Sciatic nerve (tissue), 2 donors: ENCODE measurements around the gene ABI3. TPM values are rescaled to one million over a fixed set of nuclear protein-coding genes. Genes with fewer than 3 reads are reported as not detected.
A peak's percentile ranks its signal among the peaks of the same experiment; 100 is the strongest.
"Not testable (repeated sequence)": the region's sequence is repeated elsewhere in the genome, so short reads cannot be mapped to it uniquely, and the experiment has no call there.

ENCODE experiments used
- ATAC-seq: fragments of 200-7000 bp; cut with Tn5 transposase; one replicate; pipeline ENCODE4 v1.9.1; 2020; ENCODE audit warnings: mild to moderate bottlenecking, moderate library complexity
- DNase-seq: peaks from one replicate; pipeline ENCODE4 v3.0.0-alpha.2; 2020; ENCODE audit warnings: low spot score
- intact Hi-C: fragments of 100-400 bp; cut with DNase I; formaldehyde crosslinking; loops from one replicate; pipeline ENCODE4 v1.14.2; 2022
- total RNA-seq: library from RNA; stranded (reverse); fragmentation: NEBNext Ultra II Directional; extraction: Animal tissue kit (Norgen Biotek cat#: 25700); gene quantifications from one replicate; pipeline ENCODE4 v1.2.1, GENCODE V29; 2021
- donor health status: DM: no; HTN: no; CAD: no.
- donor health status: DM: no; HTN: no; CAD: no.

The ABI3 gene, protein sequence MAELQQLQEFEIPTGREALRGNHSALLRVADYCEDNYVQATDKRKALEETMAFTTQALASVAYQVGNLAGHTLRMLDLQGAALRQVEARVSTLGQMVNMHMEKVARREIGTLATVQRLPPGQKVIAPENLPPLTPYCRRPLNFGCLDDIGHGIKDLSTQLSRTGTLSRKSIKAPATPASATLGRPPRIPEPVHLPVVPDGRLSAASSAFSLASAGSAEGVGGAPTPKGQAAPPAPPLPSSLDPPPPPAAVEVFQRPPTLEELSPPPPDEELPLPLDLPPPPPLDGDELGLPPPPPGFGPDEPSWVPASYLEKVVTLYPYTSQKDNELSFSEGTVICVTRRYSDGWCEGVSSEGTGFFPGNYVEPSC
- total RNA-seq = 8.5 TPM

DNA sequence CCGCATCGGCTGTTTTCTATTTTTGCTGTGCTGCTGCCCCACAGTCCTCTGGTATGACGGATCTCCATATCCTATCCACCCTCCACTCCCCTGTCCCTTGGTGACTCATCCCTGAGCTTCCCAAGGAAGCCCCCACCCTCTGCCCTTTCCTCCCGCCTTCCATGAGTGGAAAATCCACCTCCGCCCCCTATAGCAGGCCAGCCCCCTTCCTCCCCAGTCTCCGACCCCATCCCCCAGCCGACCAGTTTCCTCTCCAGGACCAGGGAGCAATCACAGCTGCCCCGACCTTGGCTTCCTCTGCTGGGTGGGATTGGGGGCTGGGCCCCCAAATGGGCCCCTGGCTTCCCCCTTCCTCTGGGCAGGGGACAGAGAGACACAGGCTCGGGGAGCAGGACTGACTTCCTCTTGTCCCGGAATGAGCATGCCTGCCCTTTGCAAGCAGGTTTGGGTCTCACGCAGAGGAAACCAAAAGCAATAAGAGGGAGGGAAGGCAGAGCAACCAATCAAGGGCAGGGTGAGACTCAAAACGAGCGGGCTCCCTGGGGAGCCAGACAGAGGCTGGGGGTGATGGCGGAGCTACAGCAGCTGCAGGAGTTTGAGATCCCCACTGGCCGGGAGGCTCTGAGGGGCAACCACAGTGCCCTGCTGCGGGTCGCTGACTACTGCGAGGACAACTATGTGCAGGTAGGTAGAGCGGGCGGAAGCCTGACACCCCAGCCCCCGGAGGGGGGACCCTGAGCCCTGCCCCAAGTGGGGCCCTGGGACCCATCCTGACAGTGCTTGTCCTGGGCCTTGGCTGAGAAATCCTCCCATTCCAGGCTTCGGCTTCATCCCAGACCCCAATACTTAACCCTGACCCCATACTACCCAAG lies at the start of gene ABI3, which contains the start of gene GNGT2:
ABI3 (plus strand) TSS at position 550 of the 872 bp plus-strand sequence; CDS start at position 568, 18 bp downstream.
GNGT2 (minus strand) TSS at position 417 of the 872 bp plus-strand sequence. CDS start 3,152 bp downstream, outside the sequence.
- DNase-seq = no peak
- ATAC-seq = peak; percentile 78
- intact Hi-C loops = no loop called here

DNA sequence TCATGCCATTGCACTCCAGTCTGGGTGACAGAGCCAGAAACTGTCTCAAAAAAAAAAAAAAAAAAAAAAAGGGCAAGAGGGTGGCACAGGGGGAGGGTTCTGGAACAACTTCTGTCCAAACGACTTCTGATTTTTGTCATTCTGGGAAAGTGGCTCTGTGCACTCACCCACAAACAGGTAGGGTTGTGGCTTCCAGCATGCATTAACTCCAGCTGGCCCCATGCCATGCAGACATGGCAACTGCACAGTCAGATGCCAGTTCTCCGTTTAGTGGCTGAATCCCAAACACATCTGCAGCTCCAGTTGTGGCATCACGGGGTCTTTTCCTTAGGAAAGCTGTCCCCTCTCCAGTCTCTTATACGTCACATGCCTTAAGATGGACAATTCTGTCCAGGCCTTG lies 47.6 kb upstream of the ABI3 start:
- intact Hi-C loops = loop anchor here (10.0 kb wide), 1 partner anchor 822 kb away; no protein-coding TSS in a partner anchor

DNA sequence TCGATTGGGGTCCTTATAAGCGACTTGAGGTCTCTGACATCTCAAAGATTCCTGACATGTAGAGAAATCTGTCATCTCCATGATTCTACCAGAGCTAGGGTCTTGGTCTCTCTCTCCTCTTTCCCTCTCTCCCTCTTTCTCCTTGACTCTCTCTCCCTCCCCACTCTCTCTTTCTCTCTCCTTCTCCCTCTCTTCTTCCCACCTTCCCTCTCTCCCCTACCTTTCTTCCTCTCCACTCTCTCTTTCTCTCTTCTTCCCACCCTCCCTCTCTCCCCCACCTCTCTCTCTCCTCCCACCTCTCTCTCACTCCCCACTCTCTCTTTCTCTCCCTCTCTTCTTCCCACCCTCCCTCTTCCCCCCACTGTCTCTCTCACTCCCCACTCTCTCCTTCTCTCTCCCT lies 45.4 kb upstream of the ABI3 start:
- intact Hi-C loops = loop anchor here (10.0 kb wide), 1 partner anchor 820 kb away; no protein-coding TSS in a partner anchor
- no peak for DNase-seq
- no peak for ATAC-seq

More for the DNA sequence above, 47.6 kb upstream of the ABI3 start:
- ATAC-seq = no peak
- DNase-seq = no peak

DNA sequence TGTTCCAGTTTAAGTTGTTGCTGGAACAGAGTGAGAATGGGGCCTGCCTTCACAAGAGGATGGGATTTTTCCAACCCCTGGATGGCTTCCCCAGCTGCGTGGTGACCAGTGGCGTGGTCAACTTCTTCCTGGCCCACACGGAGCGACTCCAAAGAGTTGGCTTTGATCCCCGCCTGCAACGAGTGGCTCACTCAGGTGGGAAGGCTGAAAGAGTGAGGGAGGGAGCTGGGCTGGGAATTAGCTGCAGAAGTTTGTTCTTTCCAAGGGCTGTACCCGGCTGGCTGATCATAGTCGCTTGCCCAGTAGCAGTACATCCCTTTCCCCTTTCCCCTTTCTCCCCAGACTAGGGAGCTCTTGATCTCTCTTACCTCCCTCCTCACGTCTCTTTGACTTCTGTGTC lies 41.8 kb upstream of the ABI3 start:
- intact Hi-C loops = loop anchor here (10.0 kb wide), 1 partner anchor 816 kb away; no protein-coding TSS in a partner anchor
- DNase-seq (no peak), ATAC-seq (no peak)

DNA sequence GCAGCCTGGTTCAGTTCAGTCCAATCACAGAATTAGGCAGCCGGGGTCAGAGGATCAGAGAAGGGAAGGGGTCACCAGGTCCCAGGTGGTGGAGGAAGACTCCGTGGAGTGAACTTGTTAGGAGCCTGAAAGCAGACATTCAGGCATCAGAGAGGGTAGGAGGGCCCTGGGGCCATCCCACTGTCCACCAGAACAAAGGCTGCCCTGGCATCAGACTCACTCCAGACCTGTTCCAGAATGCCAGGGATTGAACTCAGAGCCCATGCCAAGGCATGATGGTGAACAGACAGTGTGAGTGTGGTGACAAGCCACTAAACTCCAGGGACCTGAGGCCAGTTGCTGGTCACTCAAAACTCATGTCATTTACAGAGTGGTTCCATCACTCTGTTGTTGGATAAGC lies 40.3 kb upstream of the ABI3 start:
- intact Hi-C loops = no loop called here

DNA sequence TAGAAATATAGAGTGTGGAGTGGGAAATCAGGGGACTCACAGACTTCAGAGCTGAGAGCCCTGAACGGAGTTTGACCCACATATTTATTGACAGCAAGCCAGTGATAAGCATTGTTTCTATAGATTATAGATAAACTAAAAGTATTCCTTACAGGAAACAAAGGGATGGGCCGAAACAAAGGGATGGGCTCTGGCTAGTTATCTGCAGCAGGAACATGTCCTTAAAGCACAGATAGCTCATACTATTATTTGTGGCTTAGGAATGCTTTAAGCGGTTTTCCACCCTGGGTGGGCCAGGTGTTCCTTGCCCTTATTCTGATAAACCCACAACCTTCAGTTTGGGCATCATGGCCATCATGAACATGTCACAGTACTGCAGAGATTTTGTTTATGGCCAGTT lies 39.8 kb upstream of the ABI3 start:
- ATAC-seq = not testable (repeated sequence)

More for the DNA sequence above, 40.3 kb upstream of the ABI3 start:
- ATAC-seq (no peak), DNase-seq (no peak)

DNA sequence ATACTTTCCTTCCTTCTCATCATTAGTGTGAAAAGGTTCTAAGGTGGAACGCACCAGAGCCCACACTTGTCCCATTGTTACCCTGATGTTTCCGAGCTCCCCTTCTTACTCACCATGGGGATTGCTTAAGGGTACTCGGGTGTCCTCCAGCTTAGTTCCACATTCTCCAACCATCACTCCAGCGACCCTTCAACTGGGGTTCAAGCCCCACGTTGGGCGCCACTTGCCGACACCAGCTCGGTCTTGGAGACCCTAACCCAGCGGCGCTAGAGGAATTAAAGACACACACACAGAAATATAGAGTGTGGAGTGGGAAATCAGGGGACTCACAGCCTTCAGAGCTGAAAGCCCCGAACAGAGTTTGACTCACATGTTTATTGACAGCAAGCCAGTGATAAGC lies 34.5 kb upstream of the ABI3 start:
- intact Hi-C loops, DNase-seq, ATAC-seq: not testable (repeated sequence)

More for the DNA sequence above, 39.8 kb upstream of the ABI3 start:
- DNase-seq, intact Hi-C loops: not testable (repeated sequence)

DNA sequence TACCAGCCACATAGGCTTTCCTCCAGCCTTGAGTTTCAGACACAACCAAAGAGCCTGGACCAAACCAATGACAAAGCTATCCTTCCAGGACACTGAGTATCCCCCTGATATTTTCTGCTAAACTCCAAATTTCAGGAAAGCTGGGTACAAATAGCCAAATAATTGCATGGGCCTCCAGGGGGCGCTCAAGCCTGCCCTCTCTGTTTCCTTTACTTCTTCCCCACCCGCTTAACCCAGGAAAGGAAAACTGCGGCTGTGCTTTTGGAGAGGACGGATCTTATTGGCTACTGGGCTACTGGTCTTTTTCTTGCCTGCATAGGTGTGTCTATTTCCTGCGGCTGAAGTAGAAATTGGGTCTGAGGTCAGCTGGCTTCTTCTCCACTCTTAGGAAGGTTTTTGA lies 30.2 kb upstream of the ABI3 start:
- ATAC-seq = peak; percentile 55
- intact Hi-C loops = no loop called here
- DNase-seq = peak; percentile 79

DNA sequence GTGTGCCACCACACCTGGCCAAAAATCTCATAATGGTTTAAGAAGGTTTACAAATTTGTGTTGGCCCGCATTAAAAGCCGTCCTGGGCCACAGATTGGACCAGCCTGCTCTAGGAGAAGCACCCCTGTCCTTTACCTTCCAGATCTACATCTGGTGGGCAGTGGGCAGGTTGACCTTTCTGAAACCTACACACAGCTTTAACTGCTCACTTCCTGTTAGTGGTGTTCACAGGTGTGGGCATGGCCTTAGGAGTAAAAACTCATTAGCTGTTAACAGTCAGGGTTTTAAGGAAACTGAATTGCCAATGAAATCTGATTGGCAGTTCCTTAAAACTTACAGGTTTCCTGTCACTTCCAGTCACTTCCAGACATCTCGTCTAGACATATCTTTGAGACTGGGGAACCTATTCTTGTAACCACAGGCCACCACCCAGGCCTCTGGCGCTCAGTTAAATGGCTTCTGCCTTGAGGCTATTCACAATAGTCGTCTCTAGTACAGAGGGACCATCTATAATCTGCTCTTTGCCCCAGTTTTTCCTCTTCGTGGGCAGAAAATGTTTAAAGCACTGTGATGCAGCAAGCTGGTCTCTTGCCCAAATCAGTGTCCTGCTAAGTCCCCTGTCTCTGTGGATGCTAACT lies 29.4 kb upstream of the ABI3 start:
- intact Hi-C loops = no loop called here
- DNase-seq = no peak
- ATAC-seq = no peak

DNA sequence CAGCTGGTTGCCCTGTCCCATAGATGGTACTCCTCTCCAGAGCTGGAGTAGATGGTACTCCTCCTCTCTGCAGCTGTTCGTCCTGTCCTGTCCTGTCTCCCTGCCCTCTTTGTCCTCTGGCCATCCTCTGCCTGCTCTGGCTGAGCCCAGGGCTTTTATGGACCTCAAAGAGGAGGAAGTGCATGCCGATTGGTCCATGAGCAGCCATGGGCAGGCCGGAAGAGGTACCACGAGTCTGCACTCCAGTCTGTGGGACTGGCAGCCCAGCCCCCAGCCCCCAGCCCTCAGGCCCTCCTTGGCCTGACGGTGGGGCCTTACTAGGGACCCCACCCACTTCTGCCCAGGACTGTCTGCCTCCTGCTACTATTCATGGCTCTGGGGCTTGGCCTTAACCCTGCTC lies 27.2 kb upstream of the ABI3 start:
- ATAC-seq (no peak), DNase-seq (no peak)
- intact Hi-C loops = no loop called here

DNA sequence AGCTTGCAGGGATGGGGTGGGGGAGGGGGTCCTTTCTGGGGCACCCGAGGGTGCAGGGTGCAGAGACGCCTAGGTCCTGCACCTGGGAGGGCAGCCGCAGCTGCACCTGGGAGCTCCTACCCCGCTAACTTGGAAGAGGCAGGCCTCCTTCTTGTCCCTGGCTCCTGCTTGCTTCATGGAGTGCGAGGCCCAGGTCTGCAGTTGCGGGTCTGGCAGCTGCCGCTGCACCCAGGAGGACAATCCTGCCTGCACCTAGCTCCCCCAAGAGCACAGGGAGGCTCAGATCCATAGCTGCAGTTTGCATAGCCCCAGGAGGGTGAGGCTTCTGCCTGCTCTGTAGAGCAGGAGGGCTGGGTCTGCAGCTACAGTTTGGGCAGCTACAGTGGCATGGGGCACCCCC lies 26.7 kb upstream of the ABI3 start:
- ATAC-seq = no peak
- intact Hi-C loops = no loop called here
- no peak for DNase-seq

DNA sequence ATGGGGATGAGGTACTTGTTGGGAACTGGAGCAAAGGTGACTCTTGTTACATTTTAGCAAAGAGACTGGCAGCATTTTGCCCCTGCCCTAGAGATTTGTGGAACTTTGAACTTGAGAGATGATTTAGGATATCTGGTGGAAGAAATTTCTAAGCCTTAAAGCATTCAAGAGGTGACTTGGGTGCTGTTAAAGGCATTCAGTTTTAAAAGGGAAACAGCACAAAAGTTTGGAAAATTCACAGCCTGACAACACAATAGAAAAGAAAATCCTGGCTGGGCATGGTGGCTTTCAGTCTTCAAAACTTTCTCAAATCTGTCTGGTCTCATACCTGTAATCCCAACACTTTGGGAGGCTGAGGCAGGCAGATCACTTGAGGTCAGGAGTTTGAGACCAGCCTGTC lies 26.0 kb upstream of the ABI3 start:
- ATAC-seq, DNase-seq, intact Hi-C loops: not testable (repeated sequence)

DNA sequence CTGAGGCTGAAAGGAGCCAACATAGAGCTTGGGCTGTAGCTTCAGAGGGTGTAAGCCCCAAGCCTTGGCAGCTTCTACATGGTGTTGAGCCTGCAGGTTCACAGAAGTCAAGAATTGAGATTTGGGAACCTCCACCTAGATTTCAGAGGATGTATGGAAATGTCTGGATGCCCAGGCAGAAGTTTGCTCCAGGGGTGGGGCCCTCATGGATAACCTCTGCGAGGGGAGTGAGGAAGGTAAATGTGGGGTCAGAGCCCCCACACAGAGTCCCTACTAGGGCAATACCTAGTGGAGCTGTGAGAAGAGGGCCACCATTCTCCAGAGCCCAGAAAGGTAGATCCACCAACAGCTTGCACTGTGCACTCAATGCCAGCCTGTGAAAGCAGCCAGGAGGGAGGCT lies 25.1 kb upstream of the ABI3 start:
- intact Hi-C loops, ATAC-seq, DNase-seq: not testable (repeated sequence)

DNA sequence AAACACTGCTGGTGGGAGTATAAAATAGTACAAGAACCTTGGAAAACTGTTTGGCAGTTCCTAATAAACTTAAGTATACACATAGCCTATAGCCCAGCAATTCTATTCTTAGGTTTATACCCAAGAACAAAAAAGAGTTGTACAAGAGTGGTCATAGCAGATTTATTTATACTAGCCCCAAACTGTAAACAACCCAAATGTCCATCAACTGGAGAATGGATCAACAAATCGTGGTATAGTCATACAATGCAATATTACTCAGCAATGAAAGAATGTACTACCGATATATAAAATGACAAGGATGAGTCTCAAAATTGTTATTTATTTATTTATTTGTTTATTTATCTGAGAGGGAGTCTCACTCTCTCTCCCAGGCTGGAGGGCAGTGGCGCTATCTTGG lies 23.2 kb upstream of the ABI3 start:
- ATAC-seq = no peak
- no peak for DNase-seq
- intact Hi-C loops = no loop called here

DNA sequence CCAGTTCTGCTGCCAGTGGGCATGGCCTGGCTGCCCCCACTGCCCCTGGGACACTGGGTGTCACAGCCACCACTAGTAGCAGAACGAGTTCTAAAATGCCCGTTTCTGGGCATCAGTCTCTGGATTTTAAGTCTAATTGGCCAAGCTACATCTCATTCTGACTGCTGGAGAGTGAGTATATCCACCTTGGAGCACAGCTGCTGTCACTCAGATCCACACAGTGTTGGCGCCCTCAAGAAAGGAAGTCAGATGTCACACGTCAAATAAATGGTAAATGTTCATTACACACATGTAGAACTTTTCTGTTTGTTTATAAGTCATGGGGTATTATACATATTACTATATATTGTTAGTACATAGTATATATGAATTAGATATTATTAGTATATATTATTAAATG lies 19.6 kb upstream of the ABI3 start:
- intact Hi-C loops = no loop called here

DNA sequence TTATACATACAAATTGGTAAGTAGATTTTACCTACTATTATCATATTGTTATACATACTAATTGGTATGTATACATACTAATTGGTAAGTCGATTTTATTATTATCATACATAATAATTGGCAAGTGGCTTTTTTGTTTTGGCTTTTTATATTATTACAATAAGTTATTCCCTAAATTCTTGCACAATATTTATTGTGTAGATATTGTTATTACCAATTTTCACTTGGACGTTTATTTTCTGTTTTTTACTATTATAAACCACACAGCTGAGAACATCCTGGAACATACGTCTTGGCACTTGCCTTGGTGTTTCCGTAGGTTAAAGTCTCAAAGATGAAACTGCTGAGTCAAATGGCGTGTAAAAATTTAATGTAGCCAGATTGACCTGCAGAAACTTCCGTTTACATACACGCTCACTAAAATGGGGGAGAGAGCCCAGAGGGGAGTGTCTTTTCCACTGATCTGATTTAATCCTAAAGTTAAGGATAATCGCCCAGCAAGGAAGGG lies 19.0 kb upstream of the ABI3 start:
- intact Hi-C loops = no loop called here
- no peak for DNase-seq
- no peak for ATAC-seq

More for the DNA sequence above, 19.6 kb upstream of the ABI3 start:
- ATAC-seq = no peak
- DNase-seq = no peak

DNA sequence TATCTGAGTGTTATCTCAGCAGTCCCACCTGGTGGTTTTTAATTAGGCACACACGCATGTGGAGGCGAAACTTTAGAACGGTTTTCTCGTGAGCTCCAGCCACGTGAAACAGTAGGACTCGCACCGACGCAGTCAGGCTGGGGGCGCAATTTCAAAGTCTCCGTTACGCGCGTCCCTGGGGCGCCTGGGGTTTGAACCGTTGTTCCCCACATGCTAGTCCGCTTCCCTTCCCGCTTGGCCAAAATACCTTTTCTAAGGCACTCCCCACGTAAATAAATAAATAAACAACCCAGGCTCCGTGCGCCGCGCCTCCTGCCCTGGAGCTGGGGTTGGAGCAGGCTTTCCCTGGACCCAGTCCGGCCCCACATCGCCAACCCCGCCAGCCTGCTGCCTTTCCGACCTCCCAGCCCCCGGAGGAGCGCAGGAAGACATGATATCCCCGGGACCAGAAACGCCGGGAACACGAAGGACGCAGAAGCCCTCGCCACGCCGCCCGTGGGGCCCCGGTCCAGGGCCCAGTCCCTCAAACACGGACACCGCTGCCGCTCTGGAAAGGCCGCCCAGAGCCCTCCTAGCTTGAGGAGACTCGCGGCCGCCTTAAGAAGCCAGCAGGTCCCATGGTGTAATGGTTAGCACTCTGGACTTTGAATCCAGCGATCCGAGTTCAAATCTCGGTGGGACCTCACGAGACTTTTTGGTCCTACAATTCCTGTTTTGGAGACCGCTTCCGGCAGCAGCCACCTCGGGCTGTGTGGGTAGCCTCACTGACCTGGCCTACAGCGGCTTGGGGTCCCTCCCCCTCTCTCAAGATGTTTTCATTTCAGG lies 18.4 kb upstream of the ABI3 start:
- ATAC-seq (peak; percentile 94), DNase-seq (peak; percentile 96)
- intact Hi-C loops = no loop called here
